Tibial nerve (tissue), 4 donors: ENCODE measurements around the gene DIP2C. TPM values are rescaled to one million over a fixed set of nuclear protein-coding genes. Genes with fewer than 3 reads are reported as not detected.
A peak's percentile ranks its signal among the peaks of the same experiment; 100 is the strongest.

Experiments
- DNase-seq, 2 donors: peaks; one replicate each; pipeline ENCODE4 v3.0.0-alpha.2; 2019; ENCODE audit warnings: low spot score in 2 of 2
- H3K27ac ChIP-seq, 4 donors: fragments of 200-600 bp; sonication (generic) in 3 of 4; one replicate each; pipeline ENCODE4 v1.5.1; 2017 to 2019; ENCODE audit warnings: mild to moderate bottlenecking in 1 of 4
- H3K27me3 ChIP-seq, 2 donors: fragments of 200-600 bp; sonication (generic) in 1 of 2; one replicate each; pipeline versions ENCODE4 v1.5.1 to v1.6.0; 2017 to 2019
- H3K36me3 ChIP-seq, 3 donors: fragments of 200-600 bp; sonication (generic); one replicate each; pipeline ENCODE4 v1.5.1; 2018 to 2019
- H3K4me1 ChIP-seq, 4 donors: fragments of 200-600 bp; sonication (generic) in 3 of 4; one replicate each; pipeline ENCODE4 v1.5.1; 2017 to 2019
- H3K4me3 ChIP-seq, 4 donors: fragments of 200-600 bp; sonication (generic) in 3 of 4; one replicate each; pipeline ENCODE4 v1.5.1; 2017 to 2019; ENCODE audit warnings: mild to moderate bottlenecking in 1 of 4, moderate library complexity in 1 of 4
- H3K9me3 ChIP-seq, 4 donors: fragments of 200-600 bp; sonication (generic) in 3 of 4; one replicate each; pipeline ENCODE4 v1.5.1; 2017 to 2019
- EP300 ChIP-seq, 2 donors: sonication (generic); formaldehyde crosslinking; IDR thresholded peaks; one replicate each; pipeline ENCODE4 v1.6.1; 2017; ENCODE audit warnings: antibody characterized with exemption in 2 of 2, mild to moderate bottlenecking in 1 of 2
- POLR2A ChIP-seq, 2 donors: fragments of 450-650 bp; IDR thresholded peaks; one replicate each; pipeline ENCODE4 v1.6.1; 2017; ENCODE audit warnings: antibody characterized with exemption in 2 of 2, mild to moderate bottlenecking in 2 of 2, moderate library complexity in 2 of 2
- WGBS, 2 donors: methylation state at CpG; one replicate each; pipeline ENCODE4 v1.1.5; 2018; 5-methylcytosine and 5-hydroxymethylcytosine counted together
- total RNA-seq, 4 donors: library from RNA; depleted of rRNA; stranded (reverse); fragments of >200 nt; gene quantifications; one replicate each; pipeline ENCODE4 v1.1.0, GENCODE V29; 2016
- TF ChIP-seq, protein P1 (sequence below), 5 experiments: fragments of 200-600 bp in 3 of 5; fragments of 450-650 bp in 2 of 5; sonication (generic) in 3 of 5; IDR thresholded peaks; one replicate each; pipeline ENCODE4 v1.5.1; 2016 to 2019; ENCODE audit warnings: antibody characterized with exemption in 5 of 5, mild to moderate bottlenecking in 3 of 5, moderate library complexity in 2 of 5

DIP2C gene
- total RNA-seq, 4 donors from 2014 or later, result 31.4 to 46.5 (median 36.0) TPM

DNA sequence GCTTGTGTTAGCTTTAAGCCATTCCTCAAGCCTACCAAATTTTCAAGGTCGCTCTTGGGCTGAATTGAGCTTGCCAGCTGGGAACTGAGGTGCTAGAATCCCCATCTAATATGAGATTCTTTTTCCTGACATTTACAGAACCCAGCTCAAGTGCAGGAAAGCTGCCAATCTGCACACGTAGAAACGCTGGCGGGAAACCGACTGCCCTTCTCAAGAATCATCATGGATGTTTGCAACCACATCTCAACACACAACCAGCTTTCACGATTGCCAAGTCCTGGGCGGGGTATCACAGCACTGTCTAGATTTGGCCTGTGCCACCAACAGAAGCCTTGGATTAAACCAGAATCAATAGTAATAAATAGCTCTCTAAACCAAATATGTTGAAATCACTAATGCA, 203.7 kb downstream of the DIP2C start:
- Histone ChIP-seq H3K4me3 (no peak overlapping the region), H3K9me3 (no peaks in the 10 kb centered on the region), H3K27me3 (no peaks in the 10 kb centered on the region), H3K36me3 (peaks cover 0 to 6% (median 0%) of the 10 kb centered on the region in 3 donors), H3K27ac (peak overlapping the region in 2 of 4 donors; percentile 34 to 78), H3K4me1 (peaks cover 0 to 39% (median 7%) of the 10 kb centered on the region in 4 donors)
- 42 to 66% methylated on average over 7 of the region's 7 CpGs for WGBS, 2 donors
- no peak for DNase-seq
- TF ChIP-seq, protein P1, sequence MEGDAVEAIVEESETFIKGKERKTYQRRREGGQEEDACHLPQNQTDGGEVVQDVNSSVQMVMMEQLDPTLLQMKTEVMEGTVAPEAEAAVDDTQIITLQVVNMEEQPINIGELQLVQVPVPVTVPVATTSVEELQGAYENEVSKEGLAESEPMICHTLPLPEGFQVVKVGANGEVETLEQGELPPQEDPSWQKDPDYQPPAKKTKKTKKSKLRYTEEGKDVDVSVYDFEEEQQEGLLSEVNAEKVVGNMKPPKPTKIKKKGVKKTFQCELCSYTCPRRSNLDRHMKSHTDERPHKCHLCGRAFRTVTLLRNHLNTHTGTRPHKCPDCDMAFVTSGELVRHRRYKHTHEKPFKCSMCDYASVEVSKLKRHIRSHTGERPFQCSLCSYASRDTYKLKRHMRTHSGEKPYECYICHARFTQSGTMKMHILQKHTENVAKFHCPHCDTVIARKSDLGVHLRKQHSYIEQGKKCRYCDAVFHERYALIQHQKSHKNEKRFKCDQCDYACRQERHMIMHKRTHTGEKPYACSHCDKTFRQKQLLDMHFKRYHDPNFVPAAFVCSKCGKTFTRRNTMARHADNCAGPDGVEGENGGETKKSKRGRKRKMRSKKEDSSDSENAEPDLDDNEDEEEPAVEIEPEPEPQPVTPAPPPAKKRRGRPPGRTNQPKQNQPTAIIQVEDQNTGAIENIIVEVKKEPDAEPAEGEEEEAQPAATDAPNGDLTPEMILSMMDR (IDR thresholded peaks at IDR 0.05), result no peak
- TF ChIP-seq POLR2A (IDR thresholded peaks at IDR 0.05), result no peak
- no peak for TF ChIP-seq EP300 (IDR thresholded peaks at IDR 0.05)

DNA sequence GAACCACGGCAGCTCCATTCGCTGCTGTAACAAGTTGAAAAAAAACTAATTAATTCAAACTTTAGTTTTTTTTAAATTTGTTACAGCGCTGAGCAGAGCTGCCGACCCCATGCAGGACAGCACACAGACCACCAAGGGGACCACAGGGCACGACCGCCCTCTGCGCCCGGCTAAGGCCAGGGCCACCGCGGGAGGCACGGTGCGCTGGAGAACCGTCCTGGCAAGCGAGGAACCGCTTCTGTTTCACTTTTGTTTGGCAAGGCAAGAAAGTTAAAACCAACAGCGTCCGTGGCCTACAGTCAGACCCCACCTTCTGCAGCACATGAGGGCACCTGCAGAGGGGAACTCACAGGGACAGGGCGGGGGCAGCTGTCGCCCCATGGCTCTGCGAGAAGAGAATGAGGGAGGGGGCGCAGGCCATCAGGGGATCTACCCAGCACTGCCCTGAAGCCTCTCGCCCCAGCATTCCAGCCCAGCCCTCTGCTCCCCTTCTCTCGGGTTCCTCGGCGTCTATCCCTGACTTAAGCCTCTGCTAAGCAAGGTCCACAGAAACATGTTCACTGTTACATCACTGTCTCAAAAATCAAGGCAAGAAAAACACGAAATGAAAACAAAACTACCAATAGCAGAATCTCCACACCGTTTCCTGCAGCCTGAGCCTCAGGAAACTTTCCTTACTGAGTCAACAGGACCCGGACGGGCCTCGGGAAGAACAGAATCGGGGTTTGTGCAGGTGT, 204.4 kb downstream of the DIP2C start:
- Histone ChIP-seq H3K4me1 (peaks cover 0 to 32% (median 5%) of the 10 kb centered on the region in 4 donors), H3K9me3 (no peaks in the 10 kb centered on the region), H3K27me3 (no peaks in the 10 kb centered on the region), H3K27ac (peak overlapping the region; percentile 66 to 78 (median 74)), H3K4me3 (peak overlapping the region; percentile 16 to 46 (median 36)), H3K36me3 (peaks cover 0 to 6% (median 0%) of the 10 kb centered on the region in 3 donors)
- no peak for DNase-seq
- TF ChIP-seq, protein P1 (IDR thresholded peaks at IDR 0.05), result no peak
- no peak for TF ChIP-seq EP300 (IDR thresholded peaks at IDR 0.05)
- WGBS, 2 donors, result 64 to 67% methylated on average over 31 of the region's 31 CpGs

DNA sequence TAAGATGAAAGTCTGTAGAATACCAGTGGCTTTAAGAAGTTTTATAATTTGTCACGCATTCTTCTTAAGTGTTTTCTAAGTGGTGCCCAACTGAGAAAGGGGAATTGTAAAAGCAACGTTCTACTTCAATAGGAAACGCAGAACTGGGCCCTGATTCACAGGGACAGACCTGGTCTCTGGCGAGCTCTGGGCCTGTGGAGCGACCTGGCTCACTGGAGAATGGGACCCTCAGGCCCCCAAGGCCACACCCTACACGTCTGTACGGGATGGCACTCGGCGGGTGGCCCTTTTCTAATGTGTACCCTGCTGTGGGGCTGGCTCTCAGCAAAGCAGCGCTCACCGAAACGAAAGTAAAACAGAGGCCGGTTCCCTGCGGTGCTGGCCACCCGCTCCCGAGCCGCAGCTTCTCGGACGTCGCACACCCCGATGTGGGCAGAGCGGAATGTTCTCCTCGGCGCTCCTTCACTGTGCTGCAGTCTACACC, 205.0 kb downstream of the DIP2C start:
- no peaks in the 10 kb centered on the region for H3K27me3 ChIP-seq
- 48 to 62% methylated on average over 24 of the region's 24 CpGs for WGBS, 2 donors
- peaks cover 0 to 31% (median 5%) of the 10 kb centered on the region in 4 donors for H3K4me1 ChIP-seq
- peak overlapping the region; percentile 66 to 78 (median 74) for H3K27ac ChIP-seq
- TF ChIP-seq POLR2A (IDR thresholded peaks at IDR 0.05) (no peak), EP300 (IDR thresholded peaks at IDR 0.05) (no peak)
- TF ChIP-seq, protein P1 (IDR thresholded peaks at IDR 0.05), result no peak
- H3K4me3 ChIP-seq, result peak overlapping the region; percentile 16 to 46 (median 36)
- DNase-seq, result no peak
- no peaks in the 10 kb centered on the region for H3K9me3 ChIP-seq
- peaks cover 0 to 6% (median 0%) of the 10 kb centered on the region in 3 donors for H3K36me3 ChIP-seq

GRCh38 chr10:483261-483660, 206.2 kb downstream of the DIP2C start:
- no peaks in the 10 kb centered on the region for H3K27me3 ChIP-seq
- peak overlapping the region in 1 of 4 donors; percentile 25 for H3K27ac ChIP-seq
- H3K36me3 ChIP-seq, result peaks cover 0 to 6% (median 0%) of the 10 kb centered on the region in 3 donors
- H3K4me1 ChIP-seq, result peaks cover 0 to 25% (median 5%) of the 10 kb centered on the region in 4 donors
- WGBS, 2 donors, result 77 to 78% methylated on average over 18 to 19 of the region's 19 CpGs
- no peaks in the 10 kb centered on the region for H3K9me3 ChIP-seq
- DNase-seq, result no peak
- H3K4me3 ChIP-seq, result no peak overlapping the region
- TF ChIP-seq POLR2A (IDR thresholded peaks at IDR 0.05) (no peak), EP300 (IDR thresholded peaks at IDR 0.05) (no peak)
- TF ChIP-seq, protein P1 (IDR thresholded peaks at IDR 0.05), result no peak

- no peak for DNase-seq
- TF ChIP-seq POLR2A (IDR thresholded peaks at IDR 0.05) (no peak), EP300 (IDR thresholded peaks at IDR 0.05) (no peak)
- TF ChIP-seq, protein P1 (IDR thresholded peaks at IDR 0.05), result no peak
- Histone ChIP-seq H3K36me3 (peaks cover 0 to 6% (median 0%) of the 10 kb centered on the region in 3 donors), H3K4me3 (no peak overlapping the region), H3K27ac (peak overlapping the region in 2 of 4 donors; percentile 17 to 25), H3K27me3 (no peaks in the 10 kb centered on the region), H3K4me1 (peaks cover 0 to 25% (median 5%) of the 10 kb centered on the region in 4 donors), H3K9me3 (no peaks in the 10 kb centered on the region)
- 54 to 67% methylated on average over 10 of the region's 10 CpGs for WGBS, 2 donors
Observed at GRCh38 chr10:482848-483247, 206.6 kb downstream of the DIP2C start.
